H9 (cell line): Measurements from ENCODE around the gene HNF4A. TPM values are rescaled to one million over a fixed set of nuclear protein-coding genes. Genes with fewer than 3 reads are reported as not detected.

Source experiments
- DNase-seq: peaks from one replicate; pipeline ENCODE4 v3.0.0-alpha.2; 2017
- H2AFZ ChIP-seq: one replicate; pipeline ENCODE4 v1.6.1; 2013; ENCODE audit warnings: mild to moderate bottlenecking, low read length, control low read depth, moderate library complexity
- H2AK5ac ChIP-seq: 2 replicates; pipeline ENCODE4 v1.6.1; 2013; ENCODE audit warnings: low read length, control low read depth, mixed read lengths; ENCODE audit not compliant: insufficient read length
- H2BK120ac ChIP-seq: one replicate; pipeline ENCODE4 v1.6.1; 2013; ENCODE audit warnings: low read depth, mild to moderate bottlenecking, low read length, control low read depth, inconsistent platforms; ENCODE audit not compliant: poor library complexity, severe bottlenecking
- H2BK12ac ChIP-seq: 2 replicates; pipeline ENCODE4 v1.6.1; 2013; ENCODE audit warnings: low read length, control low read depth, mixed read lengths, low read depth; ENCODE audit not compliant: insufficient read length
- H2BK15ac ChIP-seq: 2 replicates; pipeline ENCODE4 v1.6.1; 2013; ENCODE audit warnings: low read depth, low read length, control low read depth
- H2BK20ac ChIP-seq: one replicate; pipeline ENCODE4 v1.6.1; 2013; ENCODE audit warnings: low read depth, mild to moderate bottlenecking, low read length, control low read depth, inconsistent platforms; ENCODE audit not compliant: poor library complexity, severe bottlenecking
- H2BK5ac ChIP-seq: 2 replicates; pipeline ENCODE4 v1.6.1; 2013; ENCODE audit warnings: low read length, control low read depth, mixed read lengths; ENCODE audit not compliant: insufficient read length
- H3K14ac ChIP-seq: 2 replicates; pipeline ENCODE4 v1.6.1; 2013; ENCODE audit warnings: low read length, control low read depth; ENCODE audit not compliant: insufficient read depth
- H3K18ac ChIP-seq: 2 replicates; pipeline ENCODE4 v1.6.1; 2013; ENCODE audit warnings: low read depth, mild to moderate bottlenecking, mixed read lengths, low read length, control low read depth; ENCODE audit not compliant: insufficient read length
- H3K23ac ChIP-seq: 2 replicates; pipeline ENCODE4 v1.6.1; 2013; ENCODE audit warnings: low read length, control low read depth, mixed read lengths, low read depth; ENCODE audit not compliant: insufficient read length
- H3K23me2 ChIP-seq: 2 replicates; pipeline ENCODE4 v1.6.1; 2013; ENCODE audit warnings: low read depth, mild to moderate bottlenecking, mixed read lengths, low read length, control low read depth; ENCODE audit not compliant: insufficient read length, poor library complexity, severe bottlenecking
- H3K27ac ChIP-seq: 2 replicates; pipeline ENCODE4 v1.5.1; 2013; ENCODE audit warnings: low read length, control low read depth, mixed read lengths, low read depth; ENCODE audit not compliant: insufficient read length
- H3K27me3 ChIP-seq: 2 replicates; pipeline ENCODE4 v1.6.1; 2013; ENCODE audit warnings: low read length, control low read depth, inconsistent platforms; ENCODE audit not compliant: insufficient read depth
- H3K4ac ChIP-seq: 2 replicates; pipeline ENCODE4 v1.6.1; 2013; ENCODE audit warnings: low read depth, mild to moderate bottlenecking, control low read depth, inconsistent platforms, low read length, moderate library complexity
- H3K4me1 ChIP-seq: 2 replicates; pipeline ENCODE4 v1.6.1; 2013; ENCODE audit warnings: low read length, control low read depth, inconsistent platforms; ENCODE audit not compliant: insufficient read depth
- H3K4me2 ChIP-seq: 2 replicates; pipeline ENCODE4 v1.6.1; 2013; ENCODE audit warnings: low read length, control low read depth, mixed read lengths; ENCODE audit not compliant: insufficient read length, insufficient read depth
- H3K56ac ChIP-seq: 2 replicates; pipeline ENCODE4 v1.6.1; 2013; ENCODE audit warnings: low read depth, mild to moderate bottlenecking, mixed read lengths, low read length, control low read depth; ENCODE audit not compliant: insufficient read length
- H3K79me1 ChIP-seq: 2 replicates; pipeline ENCODE4 v1.6.1; 2013; ENCODE audit warnings: low read depth, mild to moderate bottlenecking, moderate library complexity, low read length, control low read depth, inconsistent platforms; ENCODE audit not compliant: insufficient read depth, poor library complexity, severe bottlenecking
- H3K79me2 ChIP-seq: 2 replicates; pipeline ENCODE4 v1.6.1; 2013; ENCODE audit warnings: low read length, control low read depth, inconsistent platforms; ENCODE audit not compliant: insufficient read depth
- H3K9ac ChIP-seq: 2 replicates; pipeline ENCODE4 v1.6.1; 2013; ENCODE audit warnings: low read length, control low read depth, mixed read lengths; ENCODE audit not compliant: insufficient read length; ENCODE audit errors: extremely low read depth
- H3K9me3 ChIP-seq: one replicate; pipeline ENCODE4 v1.6.1; 2013; ENCODE audit warnings: low read depth, low read length, inconsistent platforms; ENCODE audit not compliant: control insufficient read depth
- H3T11ph ChIP-seq: one replicate; pipeline ENCODE4 v1.6.1; 2013; ENCODE audit warnings: mild to moderate bottlenecking, low read length, control low read depth, inconsistent platforms
- H4K20me1 ChIP-seq: one replicate; pipeline ENCODE4 v1.6.1; 2013; ENCODE audit not compliant: control insufficient read depth, insufficient read length, insufficient read depth
- H4K5ac ChIP-seq: 2 replicates; pipeline ENCODE4 v1.6.1; 2013; ENCODE audit warnings: low read depth, mild to moderate bottlenecking, mixed read lengths, low read length, control low read depth; ENCODE audit not compliant: insufficient read length
- H4K8ac ChIP-seq: replicated peaks from 2 replicates; pipeline ENCODE4 v1.6.1; 2013; ENCODE audit warnings: low read length, control low read depth, mixed read lengths, low read depth; ENCODE audit not compliant: insufficient read length
- H4K91ac ChIP-seq: 2 replicates; pipeline ENCODE4 v1.6.1; 2013; ENCODE audit warnings: low read depth, mild to moderate bottlenecking, moderate library complexity, mixed read lengths, low read length, control low read depth; ENCODE audit not compliant: insufficient read length
- H3K27ac Mint-ChIP-seq, 3 experiments: 2 replicates in 2 of 3; 3 replicates in 1 of 3; pipeline ENCODE4 v1.8.0; 2020 to 2021; ENCODE audit warnings: mixed read lengths in 3 of 3, mild to moderate bottlenecking in 1 of 3, moderate library complexity in 1 of 3
- H3K27me3 Mint-ChIP-seq: 2 replicates; pipeline ENCODE4 v1.8.0; 2021; ENCODE audit warnings: low read depth, mild to moderate bottlenecking, moderate library complexity, mixed read lengths
- H3K36me3 Mint-ChIP-seq, 3 experiments: 2 replicates in 2 of 3; 3 replicates in 1 of 3; pipeline ENCODE4 v1.8.0; 2020 to 2021; ENCODE audit warnings: low read depth in 3 of 3, mixed read lengths in 3 of 3; ENCODE audit not compliant: insufficient read depth in 1 of 3
- H3K4me1 Mint-ChIP-seq, 2 experiments: 2 replicates each; pipeline ENCODE4 v1.8.0; 2020; ENCODE audit warnings: mixed read lengths in 2 of 2
- H3K4me3 Mint-ChIP-seq, 2 experiments: 2 replicates in 1 of 2; 3 replicates in 1 of 2; pipeline ENCODE4 v1.8.0; 2020 to 2021; ENCODE audit warnings: mild to moderate bottlenecking in 2 of 2, mixed read lengths in 2 of 2, moderate library complexity in 1 of 2
- H3K9me3 Mint-ChIP-seq, 2 experiments: 2 replicates in 1 of 2; 3 replicates in 1 of 2; pipeline ENCODE4 v1.8.0; 2020; ENCODE audit warnings: mild to moderate bottlenecking in 2 of 2, mixed read lengths in 2 of 2, moderate library complexity in 1 of 2
- WGBS: extraction: QIAGEN DNeasy Blood & Tissue Kit; methylation state at CpG from one replicate; pipeline ENCODE4 v1.1.7; 2013; ENCODE audit warnings: missing lambda C conversion rate, low lambda C conversion rate, mixed read lengths; ENCODE audit not compliant: insufficient read length; ENCODE audit errors: extremely low coverage; 5-methylcytosine and 5-hydroxymethylcytosine counted together
- total RNA-seq: library from RNA; stranded (reverse); gene quantifications from 2 replicates; pipeline ENCODE4 v1.2.1, GENCODE V29; 2021
- TF ChIP-seq, protein P1 (sequence below): fragments of 200-600 bp; sonication (generic); conservative IDR thresholded peaks from 3 replicates; pipeline ENCODE4 v1.8.0; 2021; ENCODE audit warnings: antibody characterized with exemption, mild to moderate bottlenecking

The HNF4A gene
- total RNA-seq, 1 experiment from 2014 or later, result not detected

DNA sequence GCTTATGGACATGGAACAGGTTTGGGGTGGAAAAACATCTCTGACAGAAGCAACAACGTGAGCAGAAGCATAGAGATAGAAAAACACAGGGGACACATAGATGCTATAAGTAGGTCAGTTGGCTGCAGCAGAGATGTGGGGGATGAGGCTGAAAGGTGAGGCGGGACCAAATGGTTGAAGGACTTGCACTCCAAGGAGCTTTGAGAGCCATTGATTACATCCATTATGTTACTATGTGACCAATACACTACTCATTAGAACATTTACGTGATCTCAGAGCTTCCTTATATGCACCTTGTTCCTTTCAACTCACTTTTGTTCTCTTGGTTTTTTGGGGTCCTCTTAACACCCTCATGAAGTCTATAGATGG lies 72.3 kb downstream of the HNF4A start:
- Mint-ChIP-seq H3K4me1 (no peaks in the 10 kb centered on the region), H3K27ac (no peak overlapping the region), H3K36me3 (no peaks in the 10 kb centered on the region), H3K9me3 (no peaks in the 10 kb centered on the region), H3K27me3 (peaks cover 9% of the 10 kb centered on the region), H3K4me3 (no peak overlapping the region)
- no CpG with 5 or more reads among the region's 3 CpGs for WGBS
- no peaks in the 10 kb centered on the region; the same call in 1 of the 2 replicates for H3K27me3 ChIP-seq
- H2BK5ac ChIP-seq, result no peak overlapping the region
- H3K79me1 ChIP-seq, result no peaks in the 10 kb centered on the region
- no peak overlapping the region for H3K9ac ChIP-seq
- no peak overlapping the region for H2BK15ac ChIP-seq
- H3K23ac ChIP-seq, result no peak overlapping the region
- no peak overlapping the region for H3K4ac ChIP-seq
- no peak overlapping the region for H4K5ac ChIP-seq
- H2AK5ac ChIP-seq, result no peak overlapping the region
- no peak overlapping the region for H3K27ac ChIP-seq
- H2BK20ac ChIP-seq, result no peak overlapping the region
- H3K9me3 ChIP-seq, result no peaks in the 10 kb centered on the region
- no peak overlapping the region for H3K56ac ChIP-seq
- no peak overlapping the region for H2BK12ac ChIP-seq
- no peak overlapping the region for H3K14ac ChIP-seq
- no peaks in the 10 kb centered on the region for H4K20me1 ChIP-seq
- no peak overlapping the region for H3K4me2 ChIP-seq
- H4K8ac ChIP-seq, result no peak overlapping the region
- TF ChIP-seq, protein P1, sequence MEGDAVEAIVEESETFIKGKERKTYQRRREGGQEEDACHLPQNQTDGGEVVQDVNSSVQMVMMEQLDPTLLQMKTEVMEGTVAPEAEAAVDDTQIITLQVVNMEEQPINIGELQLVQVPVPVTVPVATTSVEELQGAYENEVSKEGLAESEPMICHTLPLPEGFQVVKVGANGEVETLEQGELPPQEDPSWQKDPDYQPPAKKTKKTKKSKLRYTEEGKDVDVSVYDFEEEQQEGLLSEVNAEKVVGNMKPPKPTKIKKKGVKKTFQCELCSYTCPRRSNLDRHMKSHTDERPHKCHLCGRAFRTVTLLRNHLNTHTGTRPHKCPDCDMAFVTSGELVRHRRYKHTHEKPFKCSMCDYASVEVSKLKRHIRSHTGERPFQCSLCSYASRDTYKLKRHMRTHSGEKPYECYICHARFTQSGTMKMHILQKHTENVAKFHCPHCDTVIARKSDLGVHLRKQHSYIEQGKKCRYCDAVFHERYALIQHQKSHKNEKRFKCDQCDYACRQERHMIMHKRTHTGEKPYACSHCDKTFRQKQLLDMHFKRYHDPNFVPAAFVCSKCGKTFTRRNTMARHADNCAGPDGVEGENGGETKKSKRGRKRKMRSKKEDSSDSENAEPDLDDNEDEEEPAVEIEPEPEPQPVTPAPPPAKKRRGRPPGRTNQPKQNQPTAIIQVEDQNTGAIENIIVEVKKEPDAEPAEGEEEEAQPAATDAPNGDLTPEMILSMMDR, result no peak
- H2AFZ ChIP-seq, result no peak overlapping the region
- H3T11ph ChIP-seq, result no peak overlapping the region
- H3K18ac ChIP-seq, result no peak overlapping the region
- no peaks in the 10 kb centered on the region for H3K4me1 ChIP-seq
- no peaks in the 10 kb centered on the region for H3K23me2 ChIP-seq
- no peak for DNase-seq
- H3K79me2 ChIP-seq, result no peaks in the 10 kb centered on the region
- H4K91ac ChIP-seq, result no peak overlapping the region
- H2BK120ac ChIP-seq, result no peak overlapping the region
